ENCODE results near the gene IER5L.

IER5L gene

GRCh38 chr9:129160712-129161533 is 17.1 kb downstream of the IER5L start:
- no peak for DNase-seq (ENCODE audit: low spot score)

- no peak for DNase-seq (ENCODE audit: low spot score)
Observed at GRCh38 chr9:129156163-129156562, 21.9 kb downstream of the IER5L start.

- no peak for DNase-seq (ENCODE audit: low spot score)
Observed at GRCh38 chr9:129154866-129155477, 23.1 kb downstream of the IER5L start.

- DNase-seq (ENCODE audit: low spot score) = no peak
Observed at GRCh38 chr9:129151469-129151868, 26.6 kb downstream of the IER5L start.

GRCh38 chr9:129150672-129151211 is 27.3 kb downstream of the IER5L start:
- DNase-seq (ENCODE audit: low spot score) = no peak

GRCh38 chr9:129150122-129150521 is 27.9 kb downstream of the IER5L start:
- DNase-seq (ENCODE audit: low spot score) = no peak

GRCh38 chr9:129149442-129149841 is 28.6 kb downstream of the IER5L start:
- no peak for DNase-seq (ENCODE audit: low spot score)

GRCh38 chr9:129148463-129149204 is 29.4 kb downstream of the IER5L start:
- DNase-seq (ENCODE audit: low spot score) = no peak

GRCh38 chr9:129146441-129146941 is 31.6 kb downstream of the IER5L start:
- DNase-seq (ENCODE audit: low spot score) = peak; percentile 47

- DNase-seq (ENCODE audit: low spot score) = no peak
Observed at GRCh38 chr9:129145841-129146292, 32.2 kb downstream of the IER5L start.

GRCh38 chr9:129145316-129145715 is 32.7 kb downstream of the IER5L start:
- no peak for DNase-seq (ENCODE audit: low spot score)

GRCh38 chr9:129143031-129143927 is 34.8 kb downstream of the IER5L start:
- DNase-seq (ENCODE audit: low spot score) = peak; percentile 85

- no peak for DNase-seq (ENCODE audit: low spot score)
Observed at GRCh38 chr9:129142138-129142935, 35.7 kb downstream of the IER5L start.

- peak; percentile 80 for DNase-seq (ENCODE audit: low spot score)
Observed at GRCh38 chr9:129141066-129142041, 36.7 kb downstream of the IER5L start.

GRCh38 chr9:129140397-129141065 is 37.5 kb downstream of the IER5L start:
- no peak for DNase-seq (ENCODE audit: low spot score)

- peak; percentile 95 for DNase-seq (ENCODE audit: low spot score)
Observed at GRCh38 chr9:129139993-129140396, 38.1 kb downstream of the IER5L start.

GRCh38 chr9:129139233-129139992 is 38.6 kb downstream of the IER5L start:
- DNase-seq (ENCODE audit: low spot score) = peak; percentile 94
